WERI-Rb-1 (cell line): ENCODE measurements around the gene GRHL1.
A peak's percentile ranks its signal among the peaks of the same experiment; 100 is the strongest.

Experiments used
- DNase-seq: peaks from one replicate; pipeline ENCODE4 v3.0.0-alpha.2; 2020
- H3K27ac ChIP-seq: fragments of 250-450 bp; sonication (Bioruptor Pico); 2 replicates; pipeline ENCODE4 v1.5.1; 2020; ENCODE audit warnings: mild to moderate bottlenecking, moderate library complexity
- H3K27me3 ChIP-seq: fragments of 250-450 bp; sonication (Bioruptor Pico); 2 replicates; pipeline ENCODE4 v1.5.1; 2021; ENCODE audit warnings: mild to moderate bottlenecking, low read depth, moderate library complexity; ENCODE audit not compliant: insufficient read depth, severe bottlenecking
- H3K36me3 ChIP-seq: fragments of 250-450 bp; sonication (Bioruptor Pico); 2 replicates; pipeline ENCODE4 v1.5.1; 2020; ENCODE audit warnings: mild to moderate bottlenecking, moderate library complexity
- H3K4me3 ChIP-seq: 2 replicates; pipeline ENCODE4 v1.5.1; 2011; ENCODE audit warnings: low read depth, mild to moderate bottlenecking, control low read depth, low read length
- H3K9me3 ChIP-seq: fragments of 250-450 bp; sonication (Bioruptor Pico); 2 replicates; pipeline ENCODE4 v1.5.1; 2021; ENCODE audit warnings: mild to moderate bottlenecking, moderate library complexity; ENCODE audit not compliant: severe bottlenecking
- TF ChIP-seq, protein P1 (sequence below): IDR thresholded peaks from 2 replicates; pipeline ENCODE4 v1.5.1; 2011; ENCODE audit warnings: low read depth, mild to moderate bottlenecking, control low read depth, inconsistent platforms, low read length

Gene GRHL1

DNA sequence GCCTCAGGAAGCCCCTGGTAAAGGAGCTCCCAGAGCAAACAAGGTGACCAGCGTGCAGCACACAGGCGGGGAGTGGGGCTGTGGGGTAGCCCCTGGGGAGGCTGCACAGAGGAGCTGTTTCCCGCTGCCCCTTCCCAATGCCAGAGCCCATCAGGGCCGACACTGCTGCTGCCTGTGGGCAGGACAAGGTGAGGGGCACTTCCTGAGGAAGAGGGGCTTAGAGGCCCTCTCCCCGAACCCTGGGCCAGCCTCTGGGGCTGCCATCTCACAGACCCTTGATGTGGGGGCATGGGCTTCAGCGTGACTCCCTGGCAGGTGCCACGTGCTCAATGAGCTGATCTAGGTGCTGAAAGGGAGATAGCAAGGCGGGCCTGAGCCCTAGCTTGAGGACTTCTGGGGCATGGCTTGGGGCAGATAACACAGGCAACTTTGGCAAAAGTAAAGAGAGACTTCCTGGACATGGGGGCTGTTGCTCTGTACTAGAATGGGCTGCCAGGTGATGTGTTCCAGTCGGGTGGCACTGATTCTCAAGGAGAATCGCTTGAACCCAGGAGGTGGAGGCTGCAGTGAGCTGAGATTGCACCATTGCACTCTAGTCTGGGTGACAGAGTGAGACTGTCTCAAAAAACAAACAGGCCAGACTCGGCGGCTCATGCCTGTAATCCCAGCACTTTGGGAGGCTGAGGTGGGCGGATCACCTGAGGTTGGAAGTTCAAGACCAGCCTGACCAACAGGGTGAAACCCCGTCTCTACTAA, 81.9 kb downstream of the GRHL1 start:
- DNase-seq, result no peak
- Histone ChIP-seq H3K4me3 (no peak overlapping the region), H3K27me3 (no peaks in the 10 kb centered on the region), H3K27ac (peak overlapping the region; percentile 8; the same call in 1 of the 2 replicates), H3K9me3 (no peaks in the 10 kb centered on the region), H3K36me3 (no peaks in the 10 kb centered on the region)
- TF ChIP-seq, protein P1, sequence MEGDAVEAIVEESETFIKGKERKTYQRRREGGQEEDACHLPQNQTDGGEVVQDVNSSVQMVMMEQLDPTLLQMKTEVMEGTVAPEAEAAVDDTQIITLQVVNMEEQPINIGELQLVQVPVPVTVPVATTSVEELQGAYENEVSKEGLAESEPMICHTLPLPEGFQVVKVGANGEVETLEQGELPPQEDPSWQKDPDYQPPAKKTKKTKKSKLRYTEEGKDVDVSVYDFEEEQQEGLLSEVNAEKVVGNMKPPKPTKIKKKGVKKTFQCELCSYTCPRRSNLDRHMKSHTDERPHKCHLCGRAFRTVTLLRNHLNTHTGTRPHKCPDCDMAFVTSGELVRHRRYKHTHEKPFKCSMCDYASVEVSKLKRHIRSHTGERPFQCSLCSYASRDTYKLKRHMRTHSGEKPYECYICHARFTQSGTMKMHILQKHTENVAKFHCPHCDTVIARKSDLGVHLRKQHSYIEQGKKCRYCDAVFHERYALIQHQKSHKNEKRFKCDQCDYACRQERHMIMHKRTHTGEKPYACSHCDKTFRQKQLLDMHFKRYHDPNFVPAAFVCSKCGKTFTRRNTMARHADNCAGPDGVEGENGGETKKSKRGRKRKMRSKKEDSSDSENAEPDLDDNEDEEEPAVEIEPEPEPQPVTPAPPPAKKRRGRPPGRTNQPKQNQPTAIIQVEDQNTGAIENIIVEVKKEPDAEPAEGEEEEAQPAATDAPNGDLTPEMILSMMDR, result no peak

DNA sequence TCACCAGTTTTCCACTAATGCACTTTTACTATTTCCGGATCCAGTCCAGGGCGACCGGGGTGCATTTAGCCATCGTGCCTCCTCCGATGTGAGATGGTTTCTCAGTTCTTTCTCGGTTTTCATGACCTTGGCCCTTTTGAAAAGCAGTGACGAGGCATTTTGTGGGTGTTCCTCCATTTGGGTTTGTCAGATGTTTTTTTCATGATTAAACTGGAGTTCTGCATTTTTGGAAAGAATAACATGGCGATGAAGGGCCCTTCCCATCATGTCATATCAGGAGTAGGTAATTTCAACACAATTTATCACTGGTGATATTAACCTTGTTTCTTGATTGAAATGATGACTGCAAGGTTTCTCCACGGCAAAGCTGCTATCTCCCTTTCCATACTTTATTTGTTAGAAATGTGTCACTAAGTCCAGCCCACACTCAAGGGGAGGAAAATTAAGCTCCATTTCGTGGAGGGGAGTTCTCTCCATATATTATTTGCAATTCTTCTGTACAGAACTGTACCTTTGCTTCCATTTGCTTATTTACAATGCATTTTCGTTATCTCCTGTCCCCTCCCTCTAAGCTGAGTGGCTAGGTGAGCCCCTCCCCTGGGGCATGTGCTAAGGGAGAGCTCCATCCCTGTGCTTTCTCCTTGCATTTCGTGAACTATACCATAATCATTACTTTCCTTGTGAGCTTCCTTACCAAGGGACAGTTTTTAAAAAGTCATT, 83.0 kb downstream of the GRHL1 start:
- no peak for DNase-seq
- H3K9me3 ChIP-seq, result no peaks in the 10 kb centered on the region
- H3K36me3 ChIP-seq, result no peaks in the 10 kb centered on the region
- H3K4me3 ChIP-seq, result no peak overlapping the region
- TF ChIP-seq, protein P1, result no peak
- no peak overlapping the region for H3K27ac ChIP-seq
- no peaks in the 10 kb centered on the region for H3K27me3 ChIP-seq

DNA sequence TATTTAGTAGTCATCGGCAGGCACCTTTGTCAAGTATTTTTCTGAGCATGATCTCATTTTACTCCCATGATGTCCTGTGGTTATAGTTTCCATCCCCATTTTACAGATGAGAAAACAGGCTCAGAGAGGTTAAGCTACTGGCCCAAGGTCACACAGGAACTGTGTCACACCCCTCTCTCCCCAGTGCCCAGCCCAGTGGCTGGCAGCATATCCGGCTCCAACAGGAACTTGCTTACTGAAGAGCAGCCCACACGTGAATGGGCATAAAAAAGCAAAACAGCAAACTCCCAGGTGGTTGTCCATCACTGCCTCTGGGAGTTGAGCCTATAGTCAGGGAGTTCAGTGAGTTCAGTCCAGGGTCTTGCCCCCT, 83.5 kb downstream of the GRHL1 start:
- TF ChIP-seq, protein P1, result no peak
- H3K27ac ChIP-seq, result no peak overlapping the region
- no peaks in the 10 kb centered on the region for H3K36me3 ChIP-seq
- no peak overlapping the region for H3K4me3 ChIP-seq
- DNase-seq, result no peak
- H3K27me3 ChIP-seq, result no peaks in the 10 kb centered on the region
- no peaks in the 10 kb centered on the region for H3K9me3 ChIP-seq

DNA sequence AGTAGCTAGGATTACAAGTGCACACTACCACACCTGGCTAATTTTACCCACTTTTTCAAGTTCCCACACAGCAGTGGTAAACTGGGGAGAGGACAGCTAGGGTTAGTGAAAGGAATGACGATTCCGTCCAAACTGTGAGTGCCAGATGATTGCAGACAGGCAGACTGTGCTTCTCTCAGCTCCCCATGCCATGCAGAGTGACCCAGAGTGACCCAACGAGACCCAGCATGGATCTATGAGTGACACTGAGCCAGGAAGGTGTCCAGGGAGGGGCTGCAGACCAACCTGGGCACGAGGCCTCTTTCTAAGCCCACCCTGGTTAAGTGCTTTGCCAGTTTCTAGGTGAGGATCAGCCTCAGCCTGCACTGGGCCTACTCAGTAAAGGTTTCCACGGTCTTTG, 84.1 kb downstream of the GRHL1 start:
- TF ChIP-seq, protein P1, result no peak

DNA sequence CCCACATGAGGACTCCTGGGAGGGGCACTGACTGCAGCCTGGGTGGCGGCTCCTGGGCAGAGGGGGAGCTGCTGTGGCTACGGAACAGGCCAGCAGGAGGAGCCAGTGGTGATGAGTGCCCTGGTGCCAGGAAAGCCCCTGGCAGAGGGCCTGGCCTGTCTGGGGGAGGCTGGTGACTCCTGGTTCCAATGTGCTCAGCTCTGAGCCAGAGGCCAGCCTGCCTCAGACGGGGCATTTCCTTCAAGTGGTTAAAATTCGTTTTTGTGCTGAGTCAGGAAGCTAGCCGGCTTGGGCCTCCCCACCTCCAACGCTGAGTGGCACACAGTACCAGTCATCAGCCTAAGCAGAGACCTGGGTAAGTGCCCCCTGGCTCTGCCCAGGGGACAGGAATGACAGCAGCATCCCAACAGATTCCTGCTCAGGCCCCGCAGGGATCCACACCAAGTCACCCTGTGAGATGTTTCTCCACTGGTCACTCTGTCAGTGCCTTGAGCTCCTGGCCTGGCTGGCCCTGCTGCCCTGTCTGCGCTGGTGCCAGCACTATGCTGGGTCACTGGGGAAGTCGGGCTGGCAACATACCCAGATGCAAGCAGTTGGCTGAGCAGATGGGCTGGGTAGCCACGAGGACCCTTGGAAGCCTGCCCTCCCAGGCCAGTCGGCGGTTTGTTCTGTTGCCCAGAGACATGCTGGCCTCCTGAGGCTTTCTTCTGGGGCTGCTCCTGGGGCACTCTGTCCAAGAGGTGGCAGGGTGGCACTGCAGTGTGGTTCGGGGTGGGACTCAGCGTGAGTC, 84.8 kb downstream of the GRHL1 start:
- no peak overlapping the region for H3K4me3 ChIP-seq
- H3K36me3 ChIP-seq, result no peaks in the 10 kb centered on the region
- H3K27ac ChIP-seq, result no peak overlapping the region
- TF ChIP-seq, protein P1, result peak; percentile 71
- H3K27me3 ChIP-seq, result no peaks in the 10 kb centered on the region
- no peak for DNase-seq
- no peaks in the 10 kb centered on the region for H3K9me3 ChIP-seq

More for the DNA sequence above, 84.1 kb downstream of the GRHL1 start:
- Histone ChIP-seq H3K4me3 (no peak overlapping the region), H3K27ac (no peak overlapping the region), H3K9me3 (no peaks in the 10 kb centered on the region), H3K36me3 (no peaks in the 10 kb centered on the region), H3K27me3 (no peaks in the 10 kb centered on the region)
- DNase-seq, result no peak
